Activated CD4-positive, alpha-beta T cell treated with anti-CD3 and anti-CD28 coated beads for 4 hours (primary cell): ENCODE measurements around the gene JAK1.

Experiments
- DNase-seq, 2 donors: peaks; one replicate each; pipeline ENCODE4 v3.0.0-alpha.2; 2020

Gene JAK1

DNA sequence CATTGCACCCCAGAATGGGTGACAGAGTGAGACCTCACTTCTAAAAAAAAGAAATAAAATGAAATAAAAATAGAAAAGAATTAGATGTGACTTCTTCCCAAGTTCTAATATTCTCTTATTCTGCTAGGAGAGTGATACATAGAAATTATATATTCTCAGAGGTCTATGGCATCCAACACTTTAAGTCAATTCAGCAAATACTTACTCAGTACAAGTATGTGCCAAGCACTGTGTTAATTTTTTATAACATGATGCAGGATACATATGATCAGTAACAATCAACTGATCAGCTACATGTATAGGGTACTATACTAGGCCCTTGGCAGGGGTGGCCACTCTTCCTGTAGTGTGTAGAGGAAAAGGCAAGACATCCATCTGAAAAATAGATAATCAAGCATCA is 13.0 kb upstream of the JAK1 start:
- DNase-seq: no peak

DNA sequence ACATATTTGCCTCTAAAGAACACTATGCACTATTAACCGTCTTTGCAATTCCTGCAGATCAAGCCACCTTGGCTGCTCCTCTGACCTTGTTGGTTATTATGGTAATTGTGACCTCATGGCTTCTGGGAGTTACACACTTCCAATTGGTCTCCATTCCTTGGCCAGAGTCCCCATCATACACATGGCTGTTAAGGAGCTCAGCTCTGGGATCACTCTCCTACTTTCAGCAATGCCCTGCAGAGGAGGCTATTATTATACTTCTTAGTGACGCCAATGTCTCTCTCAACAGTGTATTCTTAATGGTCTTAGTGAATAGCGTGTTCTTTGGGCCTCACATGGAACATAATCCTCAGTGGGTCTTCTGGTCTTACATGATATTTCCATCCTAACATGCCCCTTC is 10.0 kb upstream of the JAK1 start:
- DNase-seq: no peak

DNA sequence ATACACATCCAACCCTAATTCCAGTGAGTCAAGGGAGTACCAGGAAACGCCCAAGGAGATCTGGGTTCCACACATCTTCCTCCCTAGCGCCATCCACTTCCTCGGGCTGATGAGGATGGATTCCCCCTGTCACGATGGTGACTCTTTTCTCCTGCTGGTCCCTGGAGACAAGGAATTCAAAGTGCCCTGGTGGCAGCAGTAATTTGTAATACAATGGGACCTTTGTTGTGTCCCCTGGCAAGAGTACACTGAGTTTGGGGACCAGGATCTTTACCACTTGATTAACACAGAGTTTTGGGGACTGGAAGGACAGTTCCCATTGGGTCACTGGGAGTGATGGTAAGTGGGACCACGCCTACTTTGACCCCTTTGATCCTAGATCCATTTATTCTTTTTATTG is 9.4 kb upstream of the JAK1 start:
- no peak for DNase-seq

GRCh38 chr1:64975127-64975526 is 8.8 kb upstream of the JAK1 start:
- DNase-seq: no peak

GRCh38 chr1:64974288-64974825 is 8.0 kb upstream of the JAK1 start:
- DNase-seq: no peak

DNA sequence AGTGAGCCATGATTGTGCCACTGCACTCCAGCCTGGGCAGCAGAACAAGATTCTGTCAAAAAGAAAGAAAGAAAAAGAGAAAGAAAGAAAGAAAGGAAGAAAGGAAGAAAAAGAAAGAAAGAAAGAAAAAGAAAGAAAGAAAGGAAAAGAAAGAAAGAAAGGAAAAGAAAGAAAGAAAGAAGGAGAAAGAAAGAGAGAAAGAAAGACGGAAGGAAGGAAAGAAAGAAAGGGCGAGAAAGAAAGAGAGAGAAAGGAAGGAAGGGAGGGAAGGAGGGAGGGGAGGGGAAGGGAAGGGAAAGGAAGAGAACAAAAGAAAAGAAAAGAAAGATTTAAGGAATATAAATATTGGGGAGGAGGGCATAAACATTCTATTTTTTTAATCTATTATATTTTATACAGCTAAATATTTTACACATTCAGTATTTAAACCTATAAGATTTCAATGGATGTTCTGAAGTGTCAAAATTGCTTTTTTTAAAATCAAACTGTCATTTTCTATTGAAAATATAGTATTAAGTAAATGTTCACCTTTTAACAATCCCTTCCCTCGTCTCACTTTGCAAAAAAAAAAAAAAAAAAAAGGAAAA is 6.8 kb upstream of the JAK1 start:
- no peak for DNase-seq

- no peak for DNase-seq
Observed at GRCh38 chr1:64969305-64970046, 3.1 kb upstream of the JAK1 start.

GRCh38 chr1:64967381-64967780 is 1.0 kb upstream of the JAK1 start:
- DNase-seq: no peak

DNA sequence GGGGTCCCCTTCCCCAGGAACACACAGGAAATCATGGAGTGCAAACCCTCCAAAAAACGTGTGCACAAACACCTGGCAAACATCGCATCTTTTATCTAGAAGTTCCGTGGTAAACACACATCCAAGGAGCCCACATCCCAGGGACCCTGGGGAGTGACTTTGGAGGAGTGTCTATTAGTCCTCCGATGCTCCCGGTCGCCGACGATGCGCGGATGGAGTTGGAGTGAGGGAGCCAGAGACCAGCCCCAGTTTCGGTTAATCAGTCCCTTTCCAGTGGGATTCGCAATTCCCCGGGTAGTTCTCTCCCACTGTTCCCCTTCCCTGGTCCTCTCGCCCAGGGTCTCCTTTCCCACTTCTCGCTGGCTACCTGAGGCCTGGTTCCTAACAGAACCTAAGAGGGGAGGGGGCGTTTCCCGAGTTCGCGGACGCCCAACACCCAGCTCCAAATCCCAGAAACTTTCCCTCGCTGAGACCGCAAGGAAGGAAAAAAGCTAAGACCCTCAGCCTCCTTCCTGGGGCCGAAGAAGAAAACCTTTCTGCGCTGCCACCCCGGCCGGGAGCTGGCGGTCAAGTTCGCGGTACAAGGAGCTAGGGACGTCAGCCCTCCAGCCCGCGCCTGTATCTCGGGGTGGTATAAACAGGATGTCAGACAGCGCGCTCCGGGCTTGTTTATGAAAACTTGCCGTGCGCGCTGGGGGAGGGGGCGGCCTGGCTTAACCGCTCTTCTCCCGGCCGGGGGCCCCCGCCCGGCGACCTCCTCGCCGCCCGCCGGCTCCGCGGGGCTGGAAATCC is 787 bp downstream of the JAK1 start:
- peak; percentile 63 to 74 for DNase-seq

DNA sequence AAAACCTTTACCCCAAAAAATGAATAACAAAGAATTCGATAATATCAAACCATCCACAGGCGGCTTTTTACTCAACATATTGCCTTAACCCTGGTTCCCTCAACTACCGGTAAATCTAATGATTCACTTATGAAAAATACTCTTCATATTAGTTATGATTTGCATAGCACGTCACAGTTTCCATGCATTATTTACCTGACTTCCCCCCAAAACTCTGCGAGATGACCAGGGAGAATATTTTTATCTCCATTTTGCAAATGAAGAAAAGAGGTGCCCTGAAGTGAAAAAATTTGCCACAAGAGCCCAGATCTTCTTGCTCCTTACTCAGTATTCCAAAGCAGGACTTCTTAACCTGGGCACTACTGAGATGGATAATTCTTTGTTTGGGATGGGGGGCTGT is 2.9 kb downstream of the JAK1 start:
- no peak for DNase-seq

DNA sequence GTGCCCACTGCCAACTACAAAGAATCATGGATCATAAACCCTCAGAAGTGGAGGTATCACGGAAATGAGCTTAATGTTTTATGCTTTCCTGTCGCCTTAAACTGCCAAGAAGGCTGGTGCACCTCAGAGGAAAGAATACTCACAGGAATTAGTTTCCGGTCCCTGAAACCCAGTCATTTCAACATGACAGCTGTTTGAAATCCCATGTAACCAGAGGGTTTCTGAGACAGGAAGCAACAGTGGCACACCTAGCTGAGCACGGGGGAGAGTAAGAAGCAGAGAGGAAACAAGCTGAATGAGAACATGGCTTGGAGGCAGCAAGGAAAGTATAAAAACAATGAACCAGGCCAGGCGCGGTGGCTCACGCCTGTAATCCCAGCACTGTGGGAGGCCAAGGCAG is 3.9 kb downstream of the JAK1 start:
- peak in 1 of 2 donors; percentile 20 for DNase-seq

- no peak for DNase-seq
Observed at GRCh38 chr1:64961923-64962322, 4.4 kb downstream of the JAK1 start.

- no peak for DNase-seq
Observed at GRCh38 chr1:64960731-64961130, 5.6 kb downstream of the JAK1 start.

- no peak for DNase-seq
Observed at GRCh38 chr1:64959986-64960385, 6.4 kb downstream of the JAK1 start.

- no peak for DNase-seq
Observed at GRCh38 chr1:64956733-64957441, 9.5 kb downstream of the JAK1 start.

- DNase-seq: no peak
Observed at GRCh38 chr1:64956010-64956640, 10.2 kb downstream of the JAK1 start.

- no peak for DNase-seq
Observed at GRCh38 chr1:64955097-64956009, 11.0 kb downstream of the JAK1 start.

DNA sequence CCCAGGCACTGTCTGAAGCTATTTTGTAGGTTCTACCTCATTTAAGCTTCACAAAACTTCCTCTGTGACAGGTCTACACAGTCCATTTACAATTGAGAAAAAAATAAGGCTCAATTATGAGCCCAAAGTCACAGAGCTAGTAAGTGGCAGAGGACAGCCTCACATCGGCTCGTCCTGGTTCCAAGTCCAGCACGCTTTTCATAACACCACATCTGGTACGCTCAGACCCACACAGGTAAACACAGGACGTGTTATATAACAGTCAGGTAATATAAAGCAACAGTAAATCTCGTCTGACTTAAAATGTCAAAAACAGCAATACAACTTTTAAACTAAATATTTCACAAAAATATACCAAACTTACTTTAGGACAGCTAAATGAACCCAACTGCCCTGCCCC is 13.1 kb downstream of the JAK1 start:
- DNase-seq: no peak

DNA sequence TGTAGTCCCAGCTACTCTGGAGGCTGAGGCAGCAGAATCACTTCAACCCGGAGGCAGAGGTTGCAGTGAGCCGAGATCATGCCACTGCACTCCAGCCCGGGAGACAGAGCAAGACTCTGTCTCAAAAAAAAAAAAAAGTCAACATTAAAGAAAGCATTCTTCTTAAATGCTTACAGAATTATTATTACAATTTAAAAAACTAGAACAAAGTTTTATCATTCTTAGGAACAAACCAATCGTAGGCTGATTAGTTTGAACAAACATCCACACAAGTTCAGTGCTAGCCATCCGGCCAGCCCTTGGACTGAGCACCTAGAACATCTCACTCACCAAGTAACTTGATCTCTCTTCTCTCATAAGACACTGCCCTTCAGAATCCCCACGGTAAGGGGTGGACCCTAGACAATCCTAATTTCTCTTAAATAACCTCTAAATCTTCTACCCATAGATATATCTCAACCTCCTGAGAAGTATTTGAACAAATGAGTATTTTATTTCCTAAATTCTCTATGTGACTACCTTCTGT is 16.0 kb downstream of the JAK1 start:
- DNase-seq: no peak

DNA sequence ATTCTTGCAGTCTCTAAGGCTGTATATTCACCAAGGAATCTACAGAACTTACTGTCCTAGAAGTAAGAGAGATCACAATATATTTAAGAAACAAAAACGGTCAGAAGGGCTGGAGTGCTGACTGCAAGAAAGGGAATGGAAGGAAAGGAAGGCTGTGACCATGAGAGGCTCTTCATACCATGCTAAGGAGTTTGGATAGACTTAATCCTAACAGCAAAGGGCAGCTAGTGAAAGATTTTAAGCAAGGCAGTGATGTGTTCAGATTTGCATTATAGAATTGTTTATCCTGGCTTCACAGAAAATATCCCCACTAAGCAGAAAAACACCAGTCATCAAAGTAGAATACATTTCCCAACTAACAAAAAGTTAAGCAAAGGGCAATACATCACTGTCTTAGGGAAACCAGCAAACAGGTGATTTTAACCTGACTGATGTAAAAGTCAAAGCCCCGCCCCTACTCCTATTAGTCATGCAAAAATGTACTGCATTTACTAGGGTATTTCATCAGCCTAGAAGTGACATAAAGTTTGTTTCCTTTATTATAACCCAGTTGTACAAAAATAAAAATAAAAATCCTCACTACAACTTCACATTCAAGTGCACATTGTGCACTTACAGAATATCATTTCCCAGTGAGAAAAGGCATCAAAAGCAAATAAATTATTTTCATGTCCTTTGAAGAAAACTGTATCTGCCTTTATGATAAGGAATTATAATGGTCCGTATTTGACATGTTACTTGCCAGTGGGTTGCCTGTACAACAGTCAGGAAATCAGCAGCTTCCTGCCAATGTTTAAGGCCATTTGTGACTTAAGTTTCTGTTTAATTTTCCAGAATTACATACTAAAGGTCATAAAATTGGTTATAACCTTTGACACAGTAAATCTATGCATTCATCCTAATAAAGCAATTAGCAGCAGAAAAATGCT is 17.2 kb downstream of the JAK1 start:
- DNase-seq: peak; percentile 56 to 76
